Duodenal mucosa (tissue), 2 donors: Measurements from ENCODE around the gene RPL28.
A peak's percentile ranks its signal among the peaks of the same experiment; 100 is the strongest.

Source experiments
- H3K27ac ChIP-seq: one replicate; pipeline ENCODE4 v1.7.0; 2013; ENCODE audit warnings: low read depth, low read length
- H3K27me3 ChIP-seq, 2 donors: one replicate each; pipeline ENCODE4 v1.7.0; 2013; ENCODE audit warnings: low read length in 2 of 2, control low read depth in 1 of 2; ENCODE audit not compliant: insufficient read depth in 2 of 2, control insufficient read depth in 1 of 2
- H3K36me3 ChIP-seq, 2 donors: one replicate each; pipeline ENCODE4 v1.7.0; 2013; ENCODE audit warnings: low read length in 2 of 2, control low read depth in 1 of 2; ENCODE audit not compliant: insufficient read depth in 2 of 2, control insufficient read depth in 1 of 2
- H3K4me1 ChIP-seq, 2 donors: one replicate each; pipeline ENCODE4 v1.7.0; 2013; ENCODE audit warnings: low read length in 2 of 2, control low read depth in 1 of 2; ENCODE audit not compliant: insufficient read depth in 2 of 2, control insufficient read depth in 1 of 2
- H3K4me3 ChIP-seq, 2 donors: one replicate each; pipeline ENCODE4 v1.7.0; 2013; ENCODE audit warnings: low read length in 2 of 2, low read depth in 1 of 2
- H3K9ac ChIP-seq, 2 donors: one replicate each; pipeline ENCODE4 v1.7.0; 2013; ENCODE audit warnings: low read length in 2 of 2, low read depth in 1 of 2
- H3K9me3 ChIP-seq, 2 donors: one replicate each; pipeline ENCODE4 v1.7.0; 2013; ENCODE audit warnings: low read length in 2 of 2, control low read depth in 1 of 2; ENCODE audit not compliant: control insufficient read depth in 1 of 2

RPL28 gene

GRCh38 chr19:55373306-55373992 lies 12.3 kb upstream of the RPL28 start:
- Histone ChIP-seq H3K4me1 (peaks cover 0 to 6% of the 10 kb centered on the region in 2 donors), H3K4me3 (no peak overlapping the region), H3K27me3 (peaks cover 44 to 46% of the 10 kb centered on the region in 2 donors), H3K27ac (no peak overlapping the region), H3K9me3 (no peaks in the 10 kb centered on the region), H3K9ac (no peak overlapping the region), H3K36me3 (no peaks in the 10 kb centered on the region)

GRCh38 chr19:55373993-55374757 lies 11.6 kb upstream of the RPL28 start:
- no peak overlapping the region for H3K27ac ChIP-seq
- H3K27me3 ChIP-seq, result peaks cover 36 to 39% of the 10 kb centered on the region in 2 donors
- no peak overlapping the region for H3K4me3 ChIP-seq
- no peaks in the 10 kb centered on the region for H3K36me3 ChIP-seq
- H3K4me1 ChIP-seq, result peaks cover 0 to 6% of the 10 kb centered on the region in 2 donors
- H3K9ac ChIP-seq, result no peak overlapping the region
- H3K9me3 ChIP-seq, result no peaks in the 10 kb centered on the region

- Histone ChIP-seq H3K27ac (no peak within 1 kb of the TSS), H3K9ac (no peak within 1 kb of the TSS), H3K4me3 (no peak within 1 kb of the TSS), H3K9me3 (no peaks in the 10 kb centered on the region), H3K27me3 (peaks cover 21 to 26% of the 10 kb centered on the region in 2 donors), H3K4me1 (peaks cover 0 to 6% of the 10 kb centered on the region in 2 donors), H3K36me3 (no peaks in the 10 kb centered on the region)
These were observed 9.3 kb upstream of the RPL28 start, which contains the start of gene TMEM190 for GRCh38 chr19:55376241-55376933. Gene TMEM190 (plus strand): TSS chr19:55376826. CDS start chr19:55376854, 28 bp downstream.

GRCh38 chr19:55377356-55378131 lies 8.2 kb upstream of the RPL28 start:
- Histone ChIP-seq H3K36me3 (no peaks in the 10 kb centered on the region), H3K27ac (no peak overlapping the region), H3K9ac (no peak overlapping the region), H3K4me3 (no peak overlapping the region), H3K9me3 (no peaks in the 10 kb centered on the region), H3K27me3 (peaks cover 13 to 16% of the 10 kb centered on the region in 2 donors), H3K4me1 (peaks cover 0 to 6% of the 10 kb centered on the region in 2 donors)

DNA sequence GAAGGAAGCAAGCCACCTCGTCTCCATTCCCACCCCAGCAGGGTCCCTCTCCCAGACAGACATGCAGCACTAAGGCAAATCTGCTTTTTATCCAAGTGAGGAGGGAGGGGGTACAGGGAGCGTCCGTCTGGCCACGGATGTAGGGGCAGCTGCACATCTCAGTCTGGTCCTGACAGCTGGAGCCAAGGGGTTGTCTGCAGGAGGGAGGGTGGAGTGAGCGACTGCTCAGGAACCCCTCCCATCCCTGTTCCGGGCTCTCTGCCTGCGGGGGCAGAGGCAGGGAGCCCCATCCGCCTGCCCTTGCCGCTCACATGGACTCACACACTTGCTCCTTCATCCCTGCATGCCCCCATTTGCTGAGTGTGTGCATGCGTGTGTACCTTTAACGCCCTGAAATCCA lies 6.6 kb upstream of the RPL28 start:
- peaks cover 5 to 15% of the 10 kb centered on the region in 2 donors for H3K4me1 ChIP-seq
- no peak overlapping the region for H3K27ac ChIP-seq
- H3K9ac ChIP-seq, result no peak overlapping the region
- peaks cover 3 to 5% of the 10 kb centered on the region in 2 donors for H3K27me3 ChIP-seq
- H3K36me3 ChIP-seq, result no peaks in the 10 kb centered on the region
- no peaks in the 10 kb centered on the region for H3K9me3 ChIP-seq
- H3K4me3 ChIP-seq, result no peak overlapping the region

DNA sequence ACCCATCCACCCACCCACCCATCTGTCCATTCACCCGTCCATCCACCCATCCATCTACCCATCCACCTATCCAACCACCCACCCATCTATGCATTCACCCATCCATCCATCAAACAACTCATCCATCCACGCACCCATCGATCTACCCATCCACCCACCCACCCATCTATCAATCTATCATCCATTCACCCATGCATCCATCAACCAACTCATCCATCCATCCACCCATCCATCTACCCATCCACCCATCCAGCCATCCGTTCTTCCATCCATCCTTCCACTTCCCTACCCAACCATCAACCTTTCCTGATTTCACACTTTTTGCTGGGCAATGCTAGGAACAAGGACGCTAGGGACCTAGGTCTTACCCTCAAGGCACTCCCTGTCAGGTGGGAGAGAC lies 3.7 kb upstream of the RPL28 start:
- Histone ChIP-seq H3K4me1 (peaks cover 15 to 18% of the 10 kb centered on the region in 2 donors), H3K36me3 (peaks cover 1% of the 10 kb centered on the region in 2 donors), H3K27me3 (no peaks in the 10 kb centered on the region), H3K9ac (no peak overlapping the region), H3K4me3 (no peak overlapping the region), H3K27ac (no peak overlapping the region), H3K9me3 (no peaks in the 10 kb centered on the region)

DNA sequence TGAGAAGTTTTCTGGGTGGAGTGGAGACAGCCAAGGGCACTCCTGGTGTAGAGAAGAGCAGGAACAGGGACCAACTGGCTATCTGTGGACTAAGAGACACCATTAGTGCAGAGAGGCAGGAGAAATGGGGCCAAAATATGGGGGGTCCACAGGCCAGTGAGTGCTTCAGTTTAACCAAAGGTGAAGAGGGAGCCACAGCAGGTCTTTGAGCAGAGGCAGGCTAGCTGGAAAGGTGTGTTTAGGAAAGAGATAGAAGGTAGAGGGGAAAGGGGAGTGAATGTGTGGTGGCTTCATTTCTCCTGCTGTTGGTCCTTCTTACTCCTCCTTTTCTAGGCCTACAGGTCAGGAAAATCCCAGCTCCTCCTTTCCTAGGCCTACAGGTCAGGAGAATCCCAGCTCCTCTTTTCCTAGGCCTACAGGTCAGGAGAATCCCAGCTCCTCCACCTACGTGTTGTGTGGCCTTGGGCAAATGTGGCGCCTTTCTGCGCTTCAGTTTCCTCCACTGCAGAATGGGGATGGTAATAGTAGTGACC lies 3.1 kb upstream of the RPL28 start:
- Histone ChIP-seq H3K4me3 (no peak overlapping the region), H3K27me3 (no peaks in the 10 kb centered on the region), H3K4me1 (peaks cover 21 to 24% of the 10 kb centered on the region in 2 donors), H3K9me3 (no peaks in the 10 kb centered on the region), H3K27ac (no peak overlapping the region), H3K36me3 (peaks cover 7% of the 10 kb centered on the region in 2 donors), H3K9ac (no peak overlapping the region)

- H3K4me1 ChIP-seq, result peaks cover 30 to 33% of the 10 kb centered on the region in 2 donors
These were observed 2.2 kb upstream of the RPL28 start for GRCh38 chr19:55383279-55384130.

More at GRCh38 chr19:55383279-55384130, 2.2 kb upstream of the RPL28 start:
- peak overlapping the region; percentile 83 to 94 for H3K9ac ChIP-seq
- H3K27ac ChIP-seq, result peak overlapping the region; percentile 83
- peaks cover 15 to 16% of the 10 kb centered on the region in 2 donors for H3K36me3 ChIP-seq
- no peaks in the 10 kb centered on the region for H3K9me3 ChIP-seq
- H3K27me3 ChIP-seq, result no peaks in the 10 kb centered on the region
- peak overlapping the region; percentile 58 to 79 for H3K4me3 ChIP-seq
